Glomerular endothelial cell (primary cell): ENCODE results near the gene DDX39A. TPM values are rescaled to one million over a fixed set of nuclear protein-coding genes. Genes with fewer than 3 reads are reported as not detected.
"Not testable (repeated sequence)": the region's sequence is repeated elsewhere in the genome, so short reads cannot be mapped to it uniquely, and the experiment has no call there.

Experiments used
- DNase-seq: peaks from one replicate; pipeline ENCODE4 v3.0.0-alpha.2; 2011; ENCODE audit warnings: low read depth, low spot score; ENCODE audit errors: extremely low read depth
- total RNA-seq: library from RNA; depleted of rRNA; stranded (reverse); fragments of >200 nt; gene quantifications from 2 replicates; pipeline ENCODE4 v1.2.3, GENCODE V29; 2015

DDX39A gene
- total RNA-seq, 1 donor from 2014 or later = 117 TPM

DNA sequence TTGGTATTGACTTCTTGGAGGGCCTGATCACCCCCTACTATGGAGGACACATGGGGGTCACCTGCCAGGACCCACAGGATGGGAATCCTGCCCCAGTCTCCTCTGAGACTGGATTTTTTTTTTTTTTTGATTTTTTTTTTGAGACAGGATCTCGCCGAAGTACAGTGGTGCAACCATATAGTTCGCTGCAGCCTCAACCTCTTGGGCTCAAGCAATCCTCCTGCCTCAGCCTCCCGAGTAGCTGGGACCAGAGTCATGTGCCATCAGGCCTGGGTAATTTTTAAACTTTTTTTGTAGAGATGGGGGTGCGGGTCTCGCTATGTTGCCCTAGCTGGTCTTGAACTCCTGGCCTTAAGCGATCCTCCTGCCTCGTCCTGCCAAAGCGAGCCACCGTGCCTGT is 52.1 kb downstream of the DDX39A start:
- no peak for DNase-seq

DNA sequence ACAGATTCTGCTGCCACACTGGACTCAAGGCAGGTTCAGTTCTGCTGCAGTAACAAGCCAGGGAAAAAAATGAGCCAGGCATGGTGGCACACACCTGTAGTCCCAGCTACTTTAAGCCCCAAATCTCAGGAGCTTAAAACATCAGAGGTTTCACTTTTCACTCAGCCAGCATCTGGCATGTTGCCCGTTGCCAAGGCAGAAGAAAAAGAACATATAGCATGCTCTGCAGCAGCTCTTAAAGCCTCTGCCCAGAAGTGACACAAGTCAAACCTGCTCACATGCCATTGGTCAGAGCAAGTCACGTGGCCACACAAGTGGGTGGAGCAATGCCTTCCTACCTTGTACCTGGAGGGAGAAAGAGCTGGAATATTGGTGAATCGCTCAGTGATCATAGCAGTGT is 52.6 kb downstream of the DDX39A start:
- DNase-seq = peak; percentile 34

DNA sequence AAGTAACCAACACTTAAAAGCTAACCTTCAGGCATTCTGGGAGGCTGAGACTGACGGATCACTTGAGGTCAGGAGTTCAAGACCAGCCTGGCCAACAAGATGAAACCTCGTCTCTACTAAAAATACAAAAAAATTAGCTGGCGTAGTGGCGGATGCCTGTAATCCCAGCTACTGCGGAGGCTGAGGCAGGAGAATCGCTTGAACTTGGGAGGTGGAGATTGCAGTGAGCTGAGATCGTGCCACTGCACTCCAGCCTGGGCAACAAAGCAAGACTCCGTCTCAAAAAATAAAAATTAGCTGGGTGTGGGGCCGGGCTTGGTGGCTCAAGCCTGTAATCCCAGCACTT is 55.1 kb downstream of the DDX39A start:
- DNase-seq = not testable (repeated sequence)

DNA sequence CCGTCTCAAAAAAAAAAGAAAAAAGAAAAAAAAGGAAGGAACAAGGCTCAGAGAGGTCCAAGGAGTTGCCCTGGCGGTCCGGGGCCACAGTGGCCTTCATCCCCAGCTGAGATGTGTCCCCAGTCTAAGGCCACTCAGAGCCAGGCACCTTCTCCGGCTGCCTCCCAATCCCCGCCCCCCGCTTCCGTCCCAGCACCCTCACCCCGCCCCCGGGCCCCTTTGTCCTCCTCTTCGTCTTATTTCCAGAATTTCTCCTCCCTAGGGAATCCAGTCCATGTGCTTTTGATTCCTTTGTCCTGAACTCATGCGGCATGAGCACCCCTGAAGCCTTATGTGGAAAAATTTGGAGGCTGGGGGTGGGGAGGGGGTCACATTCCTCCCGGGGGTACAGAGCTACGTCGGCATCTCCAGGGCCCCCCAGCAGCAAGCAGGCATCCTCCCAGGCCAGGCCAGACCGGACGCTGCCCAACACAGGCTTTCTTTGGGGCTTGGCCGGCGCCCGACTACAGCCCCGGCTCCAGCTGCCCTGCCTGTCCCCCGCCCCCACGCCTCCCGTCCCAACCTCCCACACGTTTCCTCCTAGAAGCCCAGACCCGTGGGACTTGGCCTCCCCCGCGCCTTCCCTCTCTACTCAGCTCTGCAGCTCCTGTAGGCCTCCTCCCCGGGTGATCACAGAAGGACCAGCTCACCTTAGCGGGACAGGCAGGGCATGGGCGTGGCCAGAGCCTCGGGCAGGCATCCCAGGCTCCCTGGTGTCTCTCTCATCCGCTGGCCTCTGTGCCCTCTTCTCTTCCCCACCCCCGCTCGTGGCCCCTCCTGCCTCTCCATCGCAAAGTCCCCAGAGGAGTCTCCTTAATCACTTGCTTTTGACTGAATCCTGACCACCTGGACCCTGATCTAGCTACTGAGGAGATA is 55.7 kb downstream of the DDX39A start:
- DNase-seq = no peak

DNA sequence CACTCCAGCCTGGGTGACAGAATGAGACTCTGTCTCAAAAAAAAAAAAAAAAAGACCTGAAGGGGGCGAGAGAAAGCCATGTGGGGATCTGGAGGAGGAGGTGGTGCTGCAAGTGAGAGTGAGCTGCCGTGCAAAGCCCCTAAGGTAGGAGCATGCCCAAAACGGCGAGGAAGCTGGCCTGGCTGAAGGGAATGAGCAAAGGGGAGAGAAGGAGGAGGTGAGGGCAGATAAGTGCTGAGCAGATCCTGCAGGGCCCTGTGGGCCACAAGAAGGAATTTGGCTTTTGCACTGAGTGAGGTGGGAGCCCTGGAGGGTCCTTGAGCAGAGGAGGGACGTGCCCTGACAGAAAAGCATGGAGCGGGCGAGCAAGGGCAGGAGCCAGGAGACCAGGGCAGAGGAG is 57.3 kb downstream of the DDX39A start:
- DNase-seq = no peak

Other genes starting within 250 kb of the DDX39A start
- gene ADGRL1, start 213.2 kb downstream of the DDX39A start, total RNA-seq = 8.3 and 11.4 TPM in 2 replicates
- 17.1 and 37.0 TPM in 2 replicates for gene ADGRE5, start 37.9 kb downstream of the DDX39A start, total RNA-seq
- gene PKN1, start 14.0 kb upstream of the DDX39A start, total RNA-seq = 235 and 300 TPM in 2 replicates
- gene PTGER1, start 56.0 kb upstream of the DDX39A start, total RNA-seq = 0.15 and 0.64 TPM in 2 replicates
- gene GIPC1, start 76.8 kb upstream of the DDX39A start, total RNA-seq = 161 and 191 TPM in 2 replicates
- 73.6 and 84.1 TPM in 2 replicates for gene DNAJB1, start 99.1 kb upstream of the DDX39A start, total RNA-seq
- gene TECR, start 110.3 kb upstream of the DDX39A start, total RNA-seq = 42.7 and 43.8 TPM in 2 replicates
- 337 and 386 TPM in 2 replicates for gene NDUFB7, start 152.7 kb upstream of the DDX39A start, total RNA-seq
- gene CLEC17A, start 163.7 kb upstream of the DDX39A start, total RNA-seq = not detected in 2 replicates